K562 (cell line): ENCODE data around the gene ZFYVE16. TPM values are rescaled to one million over a fixed set of nuclear protein-coding genes. Genes with fewer than 3 reads are reported as not detected.
A peak's percentile ranks its signal among the peaks of the same experiment; 100 is the strongest.
"Not testable (repeated sequence)": the region's sequence is repeated elsewhere in the genome, so short reads cannot be mapped to it uniquely, and the experiment has no call there.

Experiments
- ATAC-seq: fragments of 200-7000 bp; cut with Tn5 transposase; 3 replicates; pipeline ENCODE4 v1.9.1; 2020; ENCODE audit warnings: moderate library complexity
- BruUV-seq: library from RNA; stranded (reverse); fragments of 400-500 nt; replicated peaks from 2 replicates; lab custom pipeline; 2021; lab: Mats Ljungman, UMichigan
- CTCF ChIA-PET: fragments of 300-600 bp; formaldehyde crosslinking; extraction: SDS; loops from one replicate; lab custom pipeline; 2021; ENCODE audit warnings: low intra/inter-chr PET ratio; lab: Yijun Ruan, JAX
- POLR2A ChIA-PET: fragments of 300-600, 350-650 bp; sonication (Branson Sonifier 250); formaldehyde crosslinking; extraction: SDS; loops from one replicate; lab custom pipeline; 2021; ENCODE audit warnings: antibody characterized with exemption, inconsistent platforms; lab: Yijun Ruan, JAX
- DNase-seq, 4 experiments: peaks; one replicate each; pipeline versions ENCODE4 v3.0.0 to v3.0.0-alpha.2; 2011 to 2018; ENCODE audit warnings: low spot score in 3 of 4, mixed read lengths in 3 of 4; ENCODE audit errors: extremely low read depth in 1 of 4
- FAIRE-seq: peaks from 2 replicates; lab custom pipeline; 2011; peaks lifted over from hg19 to GRCh38; lab: Jason Lieb, UNC
- H2AFZ ChIP-seq: 2 replicates; pipeline ENCODE4 v1.6.0; 2011; ENCODE audit warnings: low read depth, low read length, control low read depth, inconsistent platforms
- H3K27ac ChIP-seq: fragments of 200-600 bp; 3 replicates; pipeline ENCODE4 v1.8.0; 2011; ENCODE audit warnings: low read depth, mild to moderate bottlenecking, control low read depth, inconsistent platforms, low read length, moderate library complexity, mixed read lengths; ENCODE audit errors: extremely low read depth
- H3K27me3 ChIP-seq, 2 experiments: fragments of 300-600 bp in 1 of 2; 2 replicates in 1 of 2; 3 replicates in 1 of 2; pipeline versions ENCODE4 v1.6.0 to v1.8.0; 2011; ENCODE audit warnings: inconsistent platforms in 2 of 2, low read length in 2 of 2, mild to moderate bottlenecking in 1 of 2, mixed read lengths in 1 of 2, moderate library complexity in 1 of 2; ENCODE audit not compliant: control insufficient read depth in 2 of 2, insufficient read depth in 2 of 2
- H3K36me3 ChIP-seq: fragments of 300-600 bp; 3 replicates; pipeline ENCODE4 v1.8.0; 2011; ENCODE audit warnings: mild to moderate bottlenecking, low read length, inconsistent platforms; ENCODE audit not compliant: control insufficient read depth, insufficient read depth
- H3K4me1 ChIP-seq, 2 experiments: fragments of 200-600 bp in 1 of 2; replicated peaks in 1 of 2; 2 replicates in 1 of 2; 3 replicates in 1 of 2; pipeline versions ENCODE4 v1.5.1 to v1.8.0; 2011; ENCODE audit warnings: inconsistent platforms in 2 of 2, low read length in 2 of 2, mild to moderate bottlenecking in 1 of 2, mixed read lengths in 1 of 2, moderate library complexity in 1 of 2; ENCODE audit not compliant: control insufficient read depth in 2 of 2, insufficient read depth in 2 of 2
- H3K4me2 ChIP-seq: 2 replicates; pipeline ENCODE4 v1.6.1; 2011; ENCODE audit warnings: low read length, control low read depth, inconsistent platforms, mixed read lengths; ENCODE audit not compliant: insufficient read depth
- H3K4me3 ChIP-seq: fragments of 200-600 bp; sonication (generic), shearing (Covaris generic); 2 replicates; pipeline ENCODE4 v1.5.1; 2016; ENCODE audit warnings: control low read depth, inconsistent platforms
- H3K79me2 ChIP-seq: fragments of 200-600 bp; 3 replicates; pipeline ENCODE4 v1.8.0; 2011; ENCODE audit warnings: low read length, inconsistent platforms; ENCODE audit not compliant: control insufficient read depth, insufficient read depth
- H3K9ac ChIP-seq, 2 experiments: 2 replicates each; pipeline versions ENCODE4 v1.6.0 to v1.6.1; 2011; ENCODE audit warnings: low read depth in 2 of 2, low read length in 2 of 2, control low read depth in 1 of 2, inconsistent platforms in 1 of 2, mild to moderate bottlenecking in 1 of 2, mixed read lengths in 1 of 2; ENCODE audit not compliant: insufficient read depth in 1 of 2
- H3K9me1 ChIP-seq: one replicate; pipeline ENCODE4 v1.6.0; 2011; ENCODE audit warnings: inconsistent platforms, mild to moderate bottlenecking, low read length, moderate library complexity; ENCODE audit not compliant: control insufficient read depth, insufficient read depth
- H3K9me3 ChIP-seq: replicated peaks from 2 replicates; pipeline ENCODE4 v1.5.1; 2011; ENCODE audit warnings: low read depth, low read length, inconsistent platforms; ENCODE audit not compliant: control insufficient read depth, insufficient read depth
- H4K20me1 ChIP-seq: replicated peaks from 2 replicates; pipeline ENCODE4 v1.6.1; 2011; ENCODE audit warnings: low read length, inconsistent platforms, mixed read lengths; ENCODE audit not compliant: control insufficient read depth, insufficient read depth
- JUNB ChIP-seq: fragments of 450-650 bp; formaldehyde crosslinking; conservative IDR thresholded peaks from 2 replicates; pipeline ENCODE4 v1.4.0; 2020; ENCODE audit warnings: mild to moderate bottlenecking
- ZNF766 ChIP-seq: fragments of 200-800 bp; sonication (Bioruptor generic); conservative IDR thresholded peaks from 2 replicates; pipeline ENCODE4 v1.6.1; 2016; ENCODE audit warnings: missing genetic modification characterization, missing compliant biosample characterization
- WGBS: fragments of 100-300 bp; shearing (Covaris generic); methylation state at CpG from one replicate; pipeline ENCODE4 v1.1.6; 2016; ENCODE audit warnings: low coverage, mixed read lengths; ENCODE audit not compliant: insufficient coverage; ENCODE audit errors: missing lambda C conversion rate; 5-methylcytosine and 5-hydroxymethylcytosine counted together
- in situ Hi-C: fragments of 300-500 bp; cut with MboI; formaldehyde crosslinking; loops from 4 replicates; pipeline ENCODE4 v1.15.0; 2018; ENCODE audit warnings: inconsistent platforms, mixed read lengths
- intact Hi-C: fragments of 100-400 bp; cut with micrococcal nuclease; formaldehyde crosslinking; loops from 2 replicates; pipeline ENCODE4 v1.14.2; 2022
- polyA plus RNA-seq, 8 experiments: library from polyadenylated mRNA; depleted of rRNA in 4 of 8; stranded (reverse) in 5 of 8; unstranded in 3 of 8; fragments of >200 nt; fragmentation: Nextera tagmentation in 2 of 8; fragmentation: Illumina TruSeq in 1 of 8; extraction: Ambion mirVana in 2 of 8; extraction: Trizol in 1 of 8; gene quantifications; 2 replicates each; pipeline versions ENCODE4 v1.2.1 to v1.2.3, GENCODE V29; 2011 to 2014; ENCODE audit warnings: inconsistent platforms in 1 of 8, missing spikeins in 1 of 8
- total RNA-seq, 7 experiments: library from RNA; depleted of rRNA in 6 of 7; stranded (reverse); fragments of >200 nt in 6 of 7; fragmentation: Illumina TruSeq in 2 of 7; extraction: Trizol in 2 of 7; gene quantifications; 2 replicates each; pipeline versions ENCODE4 v1.2.1 to v1.2.3, GENCODE V29; 2011 to 2021; ENCODE audit warnings: low replicate concordance in 1 of 7
- TF ChIP-seq, protein P1 (sequence below): fragments of 250-450 bp; sonication (Bioruptor Pico); IDR thresholded peaks from 2 replicates; pipeline ENCODE4 v1.5.0; 2020; ENCODE audit warnings: mild to moderate bottlenecking, borderline replicate concordance

Gene ZFYVE16
- total and polyA plus RNA-seq, 9 of the 15 experiments (the other 6 are each of a cell fraction or from before 2014, with no cell fraction given) = 6.0 to 18.9 (median 12.5) TPM

- H3K9me1 ChIP-seq, H4K20me1 ChIP-seq, CTCF ChIA-PET, H2AFZ ChIP-seq, H3K79me2 ChIP-seq, POLR2A ChIA-PET, FAIRE-seq, DNase-seq, H3K9ac ChIP-seq, H3K27ac ChIP-seq, H3K4me2 ChIP-seq, H3K9me3 ChIP-seq, H3K4me3 ChIP-seq, H3K36me3 ChIP-seq, intact Hi-C loops, ATAC-seq, H3K27me3 ChIP-seq, H3K4me1 ChIP-seq, BruUV-seq: not testable (repeated sequence)
- peak; percentile 79; the same call in 1 of the 2 replicates for TF ChIP-seq ZNF766 (CRISPR knock-in tag)
- 80% methylated on average over 1 of the region's 1 CpG for WGBS
- in situ Hi-C loops = loop anchor here (25.0 kb wide), 1 partner anchor 1888 kb away; no protein-coding TSS in a partner anchor
Observed at GRCh38 chr5:80400368-80400767, 7.5 kb upstream of the ZFYVE16 start.

GRCh38 chr5:80403782-80404181 is 4.1 kb upstream of the ZFYVE16 start:
- FAIRE-seq (no peak), DNase-seq (no peak), ATAC-seq (no peak)
- Histone ChIP-seq H3K27me3 (no peaks in the 10 kb centered on the region), H3K36me3 (no peaks in the 10 kb centered on the region), H3K9me3 (no peaks in the 10 kb centered on the region), H2AFZ (peak overlapping the region; percentile 51), H3K27ac (no peak overlapping the region), H3K4me3 (no peak overlapping the region), H3K79me2 (peaks cover 6% of the 10 kb centered on the region), H3K4me2 (no peak overlapping the region), H4K20me1 (no peaks in the 10 kb centered on the region), H3K9me1 (no peaks in the 10 kb centered on the region), H3K9ac (no peak overlapping the region), H3K4me1 (peaks cover 3 to 14% of the 10 kb centered on the region in 2 experiments; a peak in 3 of 5 replicates)
- TF ChIP-seq, protein P1, sequence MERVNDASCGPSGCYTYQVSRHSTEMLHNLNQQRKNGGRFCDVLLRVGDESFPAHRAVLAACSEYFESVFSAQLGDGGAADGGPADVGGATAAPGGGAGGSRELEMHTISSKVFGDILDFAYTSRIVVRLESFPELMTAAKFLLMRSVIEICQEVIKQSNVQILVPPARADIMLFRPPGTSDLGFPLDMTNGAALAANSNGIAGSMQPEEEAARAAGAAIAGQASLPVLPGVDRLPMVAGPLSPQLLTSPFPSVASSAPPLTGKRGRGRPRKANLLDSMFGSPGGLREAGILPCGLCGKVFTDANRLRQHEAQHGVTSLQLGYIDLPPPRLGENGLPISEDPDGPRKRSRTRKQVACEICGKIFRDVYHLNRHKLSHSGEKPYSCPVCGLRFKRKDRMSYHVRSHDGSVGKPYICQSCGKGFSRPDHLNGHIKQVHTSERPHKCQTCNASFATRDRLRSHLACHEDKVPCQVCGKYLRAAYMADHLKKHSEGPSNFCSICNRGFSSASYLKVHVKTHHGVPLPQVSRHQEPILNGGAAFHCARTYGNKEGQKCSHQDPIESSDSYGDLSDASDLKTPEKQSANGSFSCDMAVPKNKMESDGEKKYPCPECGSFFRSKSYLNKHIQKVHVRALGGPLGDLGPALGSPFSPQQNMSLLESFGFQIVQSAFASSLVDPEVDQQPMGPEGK (CRISPR knock-in tag) = no peak
- TF ChIP-seq JUNB (CRISPR knock-in tag) = no peak
- POLR2A ChIA-PET = interaction anchor here (0.7 kb wide), 1 partner anchor 39 kb away, joined by 3 read pairs; no protein-coding TSS in a partner anchor
- in situ Hi-C loops (loop anchor here (25.0 kb wide), 1 partner anchor 1891 kb away; no protein-coding TSS in a partner anchor), intact Hi-C loops (no loop called here)
- CTCF ChIA-PET = no interaction called here
- BruUV-seq = no TSS peak
- 19% methylated on average over 2 of the region's 2 CpGs for WGBS
